Suprapubic skin (tissue), 4 donors: ENCODE measurements around the gene CPNE4. TPM values are rescaled to one million over a fixed set of nuclear protein-coding genes. Genes with fewer than 3 reads are reported as not detected.

Experiments
- DNase-seq, 2 donors: peaks; one replicate each; pipeline ENCODE4 v3.0.0-alpha.2; 2019; ENCODE audit warnings: low spot score in 2 of 2
- H3K27ac ChIP-seq: fragments of 200-600 bp; sonication (generic); one replicate; pipeline ENCODE4 v1.5.1; 2019
- H3K27me3 ChIP-seq: fragments of 200-600 bp; sonication (generic); one replicate; pipeline ENCODE4 v1.5.1; 2019
- H3K36me3 ChIP-seq: fragments of 200-600 bp; sonication (generic); one replicate; pipeline ENCODE4 v1.5.1; 2019
- H3K4me1 ChIP-seq: fragments of 200-600 bp; sonication (generic); one replicate; pipeline ENCODE4 v1.5.1; 2019
- H3K4me3 ChIP-seq: fragments of 200-600 bp; sonication (generic); one replicate; pipeline ENCODE4 v1.5.1; 2019; ENCODE audit warnings: mild to moderate bottlenecking
- H3K9me3 ChIP-seq: fragments of 200-600 bp; sonication (generic); one replicate; pipeline ENCODE4 v1.5.1; 2019
- EP300 ChIP-seq: sonication (generic); formaldehyde crosslinking; IDR thresholded peaks from one replicate; pipeline ENCODE4 v1.6.1; 2017; ENCODE audit warnings: antibody characterized with exemption
- POLR2A ChIP-seq, 2 donors: fragments of 450-650 bp; IDR thresholded peaks; one replicate each; pipeline ENCODE4 v1.6.1; 2017; ENCODE audit warnings: antibody characterized with exemption in 2 of 2, mild to moderate bottlenecking in 2 of 2, moderate library complexity in 2 of 2
- POLR2AphosphoS5 ChIP-seq, 3 donors: sonication (generic); formaldehyde crosslinking; IDR thresholded peaks; one replicate each; pipeline ENCODE4 v1.6.1; 2017; ENCODE audit warnings: antibody characterized with exemption in 3 of 3
- WGBS: methylation state at CpG from one replicate; pipeline ENCODE4 v1.1.5; 2018; 5-methylcytosine and 5-hydroxymethylcytosine counted together
- total RNA-seq, 4 donors: library from RNA; depleted of rRNA; stranded (reverse); fragments of >200 nt; gene quantifications; one replicate each; pipeline ENCODE4 v1.1.0, GENCODE V29; 2016
- TF ChIP-seq, protein P1 (sequence below), 2 donors: fragments of 200-600 bp in 1 of 2; fragments of 450-650 bp in 1 of 2; sonication (generic) in 1 of 2; IDR thresholded peaks; one replicate each; pipeline ENCODE4 v1.5.1; 2016 to 2019; ENCODE audit warnings: antibody characterized with exemption in 2 of 2, mild to moderate bottlenecking in 1 of 2, moderate library complexity in 1 of 2

CPNE4 gene
- total RNA-seq, 4 donors from 2014 or later, result 0.32 to 1.1 TPM; not detected in 2

- Histone ChIP-seq H3K4me3 (no peak overlapping the region), H3K27ac (no peak overlapping the region), H3K36me3 (no peaks in the 10 kb centered on the region), H3K9me3 (no peaks in the 10 kb centered on the region), H3K27me3 (no peaks in the 10 kb centered on the region), H3K4me1 (no peaks in the 10 kb centered on the region)
- DNase-seq, result no peak
- TF ChIP-seq, protein P1, sequence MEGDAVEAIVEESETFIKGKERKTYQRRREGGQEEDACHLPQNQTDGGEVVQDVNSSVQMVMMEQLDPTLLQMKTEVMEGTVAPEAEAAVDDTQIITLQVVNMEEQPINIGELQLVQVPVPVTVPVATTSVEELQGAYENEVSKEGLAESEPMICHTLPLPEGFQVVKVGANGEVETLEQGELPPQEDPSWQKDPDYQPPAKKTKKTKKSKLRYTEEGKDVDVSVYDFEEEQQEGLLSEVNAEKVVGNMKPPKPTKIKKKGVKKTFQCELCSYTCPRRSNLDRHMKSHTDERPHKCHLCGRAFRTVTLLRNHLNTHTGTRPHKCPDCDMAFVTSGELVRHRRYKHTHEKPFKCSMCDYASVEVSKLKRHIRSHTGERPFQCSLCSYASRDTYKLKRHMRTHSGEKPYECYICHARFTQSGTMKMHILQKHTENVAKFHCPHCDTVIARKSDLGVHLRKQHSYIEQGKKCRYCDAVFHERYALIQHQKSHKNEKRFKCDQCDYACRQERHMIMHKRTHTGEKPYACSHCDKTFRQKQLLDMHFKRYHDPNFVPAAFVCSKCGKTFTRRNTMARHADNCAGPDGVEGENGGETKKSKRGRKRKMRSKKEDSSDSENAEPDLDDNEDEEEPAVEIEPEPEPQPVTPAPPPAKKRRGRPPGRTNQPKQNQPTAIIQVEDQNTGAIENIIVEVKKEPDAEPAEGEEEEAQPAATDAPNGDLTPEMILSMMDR (IDR thresholded peaks at IDR 0.05), result no peak
- TF ChIP-seq POLR2A (IDR thresholded peaks at IDR 0.05) (no peak), EP300 (no peak), POLR2AphosphoS5 (IDR thresholded peaks at IDR 0.05) (no peak)
- 49% methylated on average over 2 of the region's 2 CpGs for WGBS
Measured at GRCh38 chr3:131535596-131535995, 499.2 kb downstream of the CPNE4 start.

GRCh38 chr3:131535131-131535530, 499.7 kb downstream of the CPNE4 start:
- TF ChIP-seq POLR2A (IDR thresholded peaks at IDR 0.05) (no peak), EP300 (no peak), POLR2AphosphoS5 (IDR thresholded peaks at IDR 0.05) (no peak)
- TF ChIP-seq, protein P1 (IDR thresholded peaks at IDR 0.05), result no peak
- H3K36me3 ChIP-seq, result no peaks in the 10 kb centered on the region
- no peaks in the 10 kb centered on the region for H3K4me1 ChIP-seq
- no peaks in the 10 kb centered on the region for H3K27me3 ChIP-seq
- no peak for DNase-seq
- H3K4me3 ChIP-seq, result no peak overlapping the region
- no peaks in the 10 kb centered on the region for H3K9me3 ChIP-seq
- 36% methylated on average over 3 of the region's 3 CpGs for WGBS
- no peak overlapping the region for H3K27ac ChIP-seq

DNA sequence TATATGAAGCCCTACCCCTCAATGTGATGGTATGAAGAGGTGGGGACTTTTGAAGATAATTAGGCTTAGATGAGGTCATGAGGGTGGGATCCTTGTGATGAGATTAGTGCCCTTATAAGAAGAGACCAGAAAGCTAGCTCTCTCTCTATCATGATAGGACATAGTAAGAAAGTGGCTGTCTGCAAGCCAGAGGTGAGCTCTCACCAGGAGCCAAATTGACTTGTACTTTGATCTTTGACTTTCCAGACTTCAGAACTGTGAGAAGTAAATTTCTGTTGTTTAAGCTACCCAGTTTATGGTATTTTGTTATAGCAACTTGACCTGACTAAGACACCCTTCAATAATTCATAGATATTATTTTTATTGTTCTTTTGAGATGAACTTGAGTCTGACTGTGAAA, 502.2 kb downstream of the CPNE4 start:
- Histone ChIP-seq H3K4me3 (no peak overlapping the region), H3K27ac (no peak overlapping the region), H3K9me3 (no peaks in the 10 kb centered on the region), H3K36me3 (no peaks in the 10 kb centered on the region), H3K27me3 (peaks cover 9% of the 10 kb centered on the region), H3K4me1 (no peaks in the 10 kb centered on the region)
- TF ChIP-seq POLR2A (IDR thresholded peaks at IDR 0.05), result no peak
- TF ChIP-seq, protein P1 (IDR thresholded peaks at IDR 0.05), result no peak
- no peak for TF ChIP-seq POLR2AphosphoS5 (IDR thresholded peaks at IDR 0.05)
- no peak for TF ChIP-seq EP300
- DNase-seq, result no peak

GRCh38 chr3:131530843-131531242, 504.0 kb downstream of the CPNE4 start:
- Histone ChIP-seq H3K36me3 (no peaks in the 10 kb centered on the region), H3K4me1 (peaks cover 3% of the 10 kb centered on the region), H3K27ac (no peak overlapping the region), H3K4me3 (no peak overlapping the region), H3K27me3 (peaks cover 23% of the 10 kb centered on the region), H3K9me3 (no peaks in the 10 kb centered on the region)
- TF ChIP-seq, protein P1 (IDR thresholded peaks at IDR 0.05), result no peak
- TF ChIP-seq POLR2A (IDR thresholded peaks at IDR 0.05) (no peak), EP300 (no peak), POLR2AphosphoS5 (IDR thresholded peaks at IDR 0.05) (no peak)
- no peak for DNase-seq
- 69% methylated on average over 1 of the region's 1 CpG for WGBS

DNA sequence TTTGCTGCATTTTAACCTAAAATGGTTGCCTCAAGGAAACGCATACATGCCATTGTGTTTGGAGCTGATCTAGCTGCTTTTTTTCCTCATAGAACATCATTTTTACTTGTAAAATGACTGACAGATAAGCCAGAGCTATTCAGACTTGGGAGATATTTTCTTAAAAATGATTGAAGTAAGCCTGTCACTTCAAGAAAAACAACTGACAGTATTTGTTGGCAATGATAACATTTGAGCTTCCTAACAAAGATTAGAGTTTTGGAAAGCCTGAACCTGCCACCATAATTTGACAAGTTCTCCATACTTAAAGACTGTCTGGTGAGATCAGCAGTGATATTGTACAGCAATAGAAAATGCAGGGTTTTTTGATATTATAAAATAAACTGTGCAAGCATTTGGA, 504.4 kb downstream of the CPNE4 start:
- 69% methylated on average over 1 of the region's 1 CpG for WGBS
- Histone ChIP-seq H3K36me3 (no peaks in the 10 kb centered on the region), H3K4me3 (no peak overlapping the region), H3K27ac (no peak overlapping the region), H3K4me1 (peaks cover 3% of the 10 kb centered on the region), H3K9me3 (no peaks in the 10 kb centered on the region), H3K27me3 (peaks cover 25% of the 10 kb centered on the region)
- DNase-seq, result no peak
- TF ChIP-seq, protein P1 (IDR thresholded peaks at IDR 0.05), result no peak
- TF ChIP-seq EP300, result no peak
- TF ChIP-seq POLR2AphosphoS5 (IDR thresholded peaks at IDR 0.05), result no peak
- no peak for TF ChIP-seq POLR2A (IDR thresholded peaks at IDR 0.05)
